NCI-H446 treated with DMSO at 0.1 percent for 48 hours (cell line): ENCODE data around the gene CD36.
A peak's percentile ranks its signal among the peaks of the same experiment; 100 is the strongest.

ENCODE experiments used
- DNase-seq: peaks from one replicate; lab custom pipeline; 2025; lab: John Stamatoyannopoulos, UW

CD36 gene

GRCh38 chr7:80624763-80625162 is 13.7 kb upstream of the CD36 start:
- DNase-seq: no peak

DNA sequence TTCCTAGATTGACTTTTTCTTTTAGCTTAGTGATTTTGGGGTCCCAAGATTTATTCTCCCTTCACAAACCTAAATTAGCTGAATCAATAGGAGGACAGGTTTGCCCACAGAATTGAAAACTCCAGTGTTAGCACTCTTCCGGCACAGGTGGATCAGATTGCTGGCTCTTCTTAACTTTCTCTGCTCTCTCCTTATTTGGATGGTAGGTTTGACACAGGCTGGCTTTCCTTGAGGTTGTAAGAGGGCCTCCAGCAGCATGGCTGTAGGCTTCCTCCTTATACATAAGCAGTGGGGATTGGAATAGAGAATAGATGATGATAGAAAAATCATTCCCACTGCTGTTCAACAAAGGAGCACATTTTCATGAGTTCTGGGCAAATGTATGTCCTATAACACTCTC is 9.4 kb upstream of the CD36 start:
- DNase-seq: no peak

GRCh38 chr7:80630608-80631405 is 7.6 kb upstream of the CD36 start:
- DNase-seq: peak; percentile 9

DNA sequence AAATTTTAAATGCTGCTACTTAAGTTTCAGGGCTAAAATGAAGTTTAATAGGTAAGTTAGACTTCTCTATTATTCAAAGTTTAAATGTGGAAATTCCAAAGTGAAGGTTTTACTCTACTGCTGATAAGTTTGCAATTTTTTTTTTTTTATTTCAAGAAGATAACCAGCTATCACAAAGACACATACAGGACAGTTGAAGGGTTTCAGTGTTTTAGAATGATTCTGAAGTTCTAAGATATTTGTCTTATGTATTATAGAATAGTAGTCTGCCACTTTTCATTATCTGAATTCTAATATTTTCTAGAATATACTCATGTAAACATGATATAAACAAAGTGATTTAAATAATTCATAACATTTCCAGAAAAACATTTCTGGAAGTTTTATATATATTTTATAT is 7.0 kb upstream of the CD36 start:
- DNase-seq: no peak

DNA sequence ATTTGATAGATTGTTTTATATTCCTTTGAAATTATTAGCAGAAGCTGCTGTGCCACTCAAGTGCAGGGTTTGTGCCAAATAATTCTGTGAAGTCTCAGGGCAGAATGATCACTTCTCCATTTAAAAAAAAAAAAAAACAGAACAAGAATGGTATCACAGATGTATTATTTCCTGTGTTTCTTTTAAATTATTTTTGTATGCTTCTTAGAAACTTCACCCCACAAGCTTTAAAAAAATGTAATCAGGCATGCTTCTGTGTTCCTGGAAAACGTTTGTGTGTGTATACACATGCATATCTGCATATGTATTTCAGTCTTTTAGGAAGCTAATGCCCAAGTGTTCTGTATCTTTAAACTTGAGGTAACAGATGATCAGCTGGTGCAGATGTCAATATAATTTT is 6.3 kb upstream of the CD36 start:
- DNase-seq: no peak

DNA sequence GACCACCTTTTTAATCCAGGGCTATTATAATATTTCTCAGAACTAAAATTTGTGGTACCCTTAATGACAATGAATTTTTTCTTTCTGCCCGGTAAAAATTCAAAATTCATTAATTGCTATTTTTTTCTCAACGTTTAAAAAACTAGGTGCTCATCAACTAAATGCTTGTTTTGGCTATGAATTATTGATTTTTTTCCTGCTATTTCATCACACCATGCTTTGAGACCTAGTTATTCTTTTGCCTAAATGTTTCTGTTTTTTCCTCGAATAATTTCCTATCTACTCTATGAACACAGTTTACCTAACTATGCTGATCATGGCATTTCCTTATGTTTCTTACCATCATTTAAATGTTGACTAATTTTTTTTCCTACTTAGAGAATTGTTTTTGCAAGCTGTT is 5.6 kb upstream of the CD36 start:
- DNase-seq: no peak

DNA sequence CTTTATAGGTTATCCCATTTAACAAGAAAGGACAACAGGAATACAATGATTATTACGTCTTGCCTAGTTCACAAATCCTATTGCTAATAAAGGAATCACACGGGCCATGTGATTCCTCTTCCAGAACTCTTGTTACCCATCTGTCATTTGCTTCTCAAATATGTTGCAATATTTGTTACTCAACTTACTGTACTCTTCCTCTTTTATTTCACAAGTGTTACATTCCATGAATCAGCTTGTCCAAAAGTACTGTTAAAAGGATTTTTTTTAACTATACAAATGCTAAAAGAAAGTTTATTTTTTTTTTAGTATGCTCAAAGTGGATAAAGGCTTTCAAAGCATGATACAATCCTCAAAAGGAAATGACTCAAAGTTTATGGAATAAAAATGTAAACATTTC is 3.9 kb upstream of the CD36 start:
- DNase-seq: no peak

- DNase-seq: no peak
These were observed 2.9 kb upstream of the CD36 start for GRCh38 chr7:80635533-80635932.

- DNase-seq: no peak
These were observed 2.4 kb upstream of the CD36 start for GRCh38 chr7:80635998-80636397.

GRCh38 chr7:80636709-80637108 is 1.7 kb upstream of the CD36 start:
- DNase-seq: no peak

DNA sequence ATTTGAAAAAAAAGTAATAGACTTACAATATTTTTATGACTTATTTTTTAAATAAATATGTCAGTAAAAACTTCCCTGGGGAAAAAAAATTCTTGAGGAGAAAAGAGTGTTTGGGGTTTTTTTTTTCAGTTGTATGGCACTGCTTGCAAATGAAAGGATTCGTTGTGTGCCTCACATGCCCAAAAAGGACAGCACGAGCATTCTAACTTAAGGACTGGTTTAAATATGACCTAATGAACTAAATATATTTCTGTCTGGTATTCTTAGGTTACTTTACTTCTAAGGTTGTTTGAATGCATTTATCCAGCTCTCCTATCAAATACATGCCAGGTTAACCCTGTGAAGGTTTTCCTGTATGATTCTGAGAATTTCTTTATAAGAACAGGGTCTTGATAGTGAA is 988 bp upstream of the CD36 start:
- no peak for DNase-seq

- no peak for DNase-seq
These were observed 569 bp downstream of the CD36 start for GRCh38 chr7:80639011-80639410.

- DNase-seq: no peak
These were observed 2.4 kb downstream of the CD36 start for GRCh38 chr7:80640846-80641245.

GRCh38 chr7:80641548-80641947 is 3.1 kb downstream of the CD36 start:
- DNase-seq: no peak

GRCh38 chr7:80642871-80643270 is 4.4 kb downstream of the CD36 start:
- DNase-seq: no peak

DNA sequence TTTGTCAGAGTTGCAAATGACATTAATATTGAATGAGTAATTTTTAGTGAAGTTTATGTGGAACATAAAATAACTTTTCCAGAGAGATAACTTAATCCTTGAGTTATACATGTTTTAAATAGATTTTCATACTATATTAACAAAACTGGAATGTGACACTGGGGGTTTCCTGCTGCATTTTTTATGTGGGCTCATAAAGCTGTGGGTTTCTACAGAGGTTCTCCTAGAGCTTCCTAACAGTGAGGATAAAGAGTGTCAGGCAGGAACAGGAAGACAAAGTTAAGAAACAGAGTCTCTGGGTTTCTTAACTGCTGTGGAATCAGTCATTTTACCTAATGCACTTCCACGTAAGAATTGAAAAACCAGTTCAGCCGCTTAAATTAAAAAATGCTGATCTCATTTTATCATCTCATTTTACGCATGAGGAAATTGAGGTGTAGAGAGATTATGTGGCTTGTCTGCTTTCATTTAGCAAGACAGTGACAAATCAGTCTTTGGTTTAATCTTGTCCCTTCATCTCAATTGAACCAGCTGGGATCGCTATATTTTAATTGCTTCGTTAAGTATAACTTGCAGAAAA is 5.0 kb downstream of the CD36 start:
- no peak for DNase-seq

DNA sequence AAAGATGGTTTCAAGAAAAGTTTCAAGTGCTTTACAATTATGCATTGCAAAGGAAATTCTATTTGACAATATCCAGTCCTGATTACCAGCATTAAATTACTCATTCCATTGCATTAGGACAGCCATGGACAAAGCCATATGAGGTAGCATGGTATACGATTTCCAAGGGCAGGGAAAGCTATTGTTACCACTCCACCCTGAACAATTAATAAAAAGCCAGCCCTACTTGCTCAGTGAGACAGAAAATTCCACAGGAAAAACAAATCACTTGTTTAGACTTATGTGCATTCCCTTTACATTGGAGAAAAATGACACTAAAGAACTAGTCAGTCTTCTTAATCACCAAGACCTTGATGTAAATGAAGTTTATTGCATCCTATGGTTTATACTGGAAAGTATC is 5.6 kb downstream of the CD36 start:
- no peak for DNase-seq

GRCh38 chr7:80646083-80646865 is 7.8 kb downstream of the CD36 start:
- DNase-seq: no peak

DNA sequence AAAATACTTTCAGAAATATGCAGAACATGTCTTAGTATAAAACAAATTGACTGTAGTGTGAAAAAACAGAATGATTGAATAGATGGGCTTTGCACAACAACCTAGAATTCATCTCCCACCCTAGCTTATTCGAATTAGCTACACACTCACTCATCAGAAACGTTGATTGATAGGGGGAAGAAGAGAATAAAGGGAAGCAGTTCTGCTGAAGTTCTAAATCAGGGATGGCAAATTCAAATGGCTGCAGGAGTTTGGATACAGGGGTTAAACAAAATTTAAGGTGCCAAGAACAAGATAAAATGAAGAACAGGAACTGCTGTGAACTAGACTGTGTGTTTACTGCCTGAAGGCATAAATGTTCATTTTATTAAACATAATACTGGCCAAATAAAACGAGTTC is 9.0 kb downstream of the CD36 start:
- no peak for DNase-seq

DNA sequence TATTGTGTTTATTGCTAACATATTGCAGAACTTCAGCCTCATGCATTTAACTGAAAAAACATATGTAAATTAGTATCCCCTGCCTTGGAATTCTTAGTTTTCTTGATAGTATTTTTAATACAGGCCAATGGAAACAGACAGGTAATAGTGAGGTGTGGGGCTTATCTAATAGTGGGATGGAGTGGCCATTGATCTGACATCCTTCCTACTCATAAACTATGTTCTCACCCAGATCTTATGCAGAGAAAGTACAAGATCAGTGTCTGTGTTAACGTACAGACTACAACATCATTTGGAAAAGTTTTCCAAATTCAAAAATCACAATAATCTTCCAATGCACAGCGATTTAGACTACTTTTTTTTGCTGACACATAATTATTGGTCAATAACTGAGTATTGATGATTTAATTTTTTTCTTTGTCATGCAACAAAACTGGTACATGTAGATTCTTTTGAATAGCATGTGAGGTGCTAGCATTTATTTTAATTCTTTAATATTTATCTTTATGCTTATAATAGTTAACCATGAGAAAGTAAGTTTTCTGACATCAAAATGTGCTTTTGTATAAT is 9.7 kb downstream of the CD36 start:
- no peak for DNase-seq

DNA sequence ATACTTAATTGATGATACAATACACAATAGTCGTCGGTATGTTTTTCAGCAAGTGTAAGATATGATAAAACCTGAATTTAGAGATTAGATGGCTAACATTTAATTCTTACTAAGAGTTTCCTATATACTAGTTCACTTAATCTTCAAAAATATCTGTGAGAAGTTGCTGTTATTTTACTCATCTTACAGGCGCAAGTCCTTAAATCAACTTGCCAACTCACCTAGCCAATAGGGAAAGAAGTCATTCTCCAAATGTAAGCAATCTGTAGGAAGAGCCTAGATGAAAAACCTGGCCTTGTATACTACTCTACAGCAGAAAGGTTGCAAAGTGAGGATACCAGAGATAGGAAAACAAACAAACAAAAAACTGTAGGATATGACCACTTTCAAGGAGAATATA is 10.6 kb downstream of the CD36 start:
- DNase-seq: no peak

DNA sequence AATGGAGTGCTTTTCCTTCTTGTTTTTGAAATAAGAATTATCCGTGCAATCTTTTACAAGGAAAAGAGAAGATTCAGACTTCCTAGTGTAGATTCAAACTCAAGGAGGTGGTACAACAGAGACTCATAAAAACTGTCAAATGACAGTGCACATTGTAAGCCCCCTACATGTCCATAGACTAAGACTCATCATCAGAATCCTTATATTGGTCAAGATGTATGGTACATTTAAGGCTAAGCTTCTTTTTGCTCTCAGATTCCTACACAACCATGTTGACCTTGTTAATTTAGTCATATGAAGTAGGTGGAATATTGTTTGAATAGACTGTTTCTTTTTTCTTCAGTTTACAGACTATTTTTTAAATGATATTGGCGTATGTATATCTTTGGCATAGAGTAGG is 11.6 kb downstream of the CD36 start:
- DNase-seq: no peak

GRCh38 chr7:80651471-80651870 is 13.0 kb downstream of the CD36 start:
- no peak for DNase-seq
